HCT116 (cell line): Measurements from ENCODE around the gene SIPA1L3. TPM values are rescaled to one million over a fixed set of nuclear protein-coding genes. Genes with fewer than 3 reads are reported as not detected.

ENCODE experiments used
- ATAC-seq: fragments of 200-7000 bp; cut with Tn5 transposase; 2 replicates; pipeline ENCODE4 v1.9.1; 2020; ENCODE audit warnings: mild to moderate bottlenecking, moderate library complexity
- BruUV-seq: library from RNA; stranded (reverse); fragments of 400-500 nt; replicated peaks from 2 replicates; lab custom pipeline; 2021; lab: Mats Ljungman, UMichigan
- CTCF ChIA-PET: fragments of 300-600 bp; sonication (Branson Sonifier 250); formaldehyde crosslinking; loops from one replicate; lab custom pipeline; 2021; ENCODE audit warnings: antibody characterized with exemption; lab: Charles Lee
- POLR2A ChIA-PET: fragments of 300-600, 350-600 bp; sonication (Branson Sonifier 250); formaldehyde crosslinking; loops from one replicate; lab custom pipeline; 2021; ENCODE audit warnings: antibody characterized with exemption; lab: Charles Lee
- RAD21 ChIA-PET, 2 experiments: fragments of 300-600 bp; sonication (Branson Sonifier 250); formaldehyde crosslinking; loops; one replicate each; lab custom pipeline; 2023; ENCODE audit warnings: low total read pairs in 2 of 2; ENCODE audit not compliant: uncharacterized antibody in 2 of 2, unreplicated experiment in 2 of 2, low non-redundant PET in 1 of 2; lab: Charles Lee
- DNase-seq: peaks from one replicate; pipeline ENCODE4 v3.0.0-alpha.2; 2010; ENCODE audit warnings: low read depth, low spot score
- H2AFZ ChIP-seq: fragments of 200-600 bp; shearing (Covaris generic), sonication (generic); 2 replicates; pipeline ENCODE4 v1.6.1; 2017; ENCODE audit warnings: low read depth, mixed run types, mixed read lengths, antibody characterized with exemption, low read length; ENCODE audit not compliant: poor library complexity, severe bottlenecking
- H3K27ac ChIP-seq: 2 replicates; pipeline ENCODE4 v1.5.1; 2012; ENCODE audit warnings: low read depth, low read length
- H3K27me3 ChIP-seq: fragments of 200-600 bp; sonication (generic); 2 replicates; pipeline ENCODE4 v1.6.1; 2016; ENCODE audit warnings: mixed run types, low read length, mixed read lengths; ENCODE audit not compliant: insufficient read depth
- H3K36me3 ChIP-seq, 2 experiments: fragments of 200-500 bp in 1 of 2; fragments of 200-600 bp in 1 of 2; sonication (Bioruptor generic) in 1 of 2; sonication (generic) in 1 of 2; 2 replicates each; pipeline versions ENCODE4 v1.5.1 to v1.6.1; 2014 to 2016; ENCODE audit warnings: low read length in 2 of 2, inconsistent platforms in 1 of 2, mixed read lengths in 1 of 2, mixed run types in 1 of 2; ENCODE audit not compliant: insufficient read depth in 2 of 2, control insufficient read depth in 1 of 2
- H3K4me1 ChIP-seq, 2 experiments: fragments of 200-600 bp in 1 of 2; sonication (generic) in 1 of 2; 2 replicates each; pipeline versions ENCODE4 v1.5.1 to v1.6.1; 2012 to 2017; ENCODE audit warnings: low read length in 2 of 2, inconsistent platforms in 1 of 2, mild to moderate bottlenecking in 1 of 2, mixed read lengths in 1 of 2, mixed run types in 1 of 2, moderate library complexity in 1 of 2; ENCODE audit not compliant: insufficient read depth in 2 of 2, control insufficient read depth in 1 of 2
- H3K4me2 ChIP-seq: fragments of 200-600 bp; sonication (generic); 2 replicates; pipeline ENCODE4 v1.6.1; 2017; ENCODE audit warnings: mixed run types, low read length, mixed read lengths
- H3K4me3 ChIP-seq, 2 experiments: fragments of 200-600 bp in 1 of 2; sonication (generic) in 1 of 2; replicated peaks in 1 of 2; 2 replicates each; pipeline ENCODE4 v1.5.1; 2011 to 2016; ENCODE audit warnings: low read length in 2 of 2, control low read depth in 1 of 2, low read depth in 1 of 2, mild to moderate bottlenecking in 1 of 2, mixed read lengths in 1 of 2, mixed run types in 1 of 2
- H3K79me2 ChIP-seq: fragments of 200-600 bp; sonication (generic); 2 replicates; pipeline ENCODE4 v1.6.1; 2017; ENCODE audit warnings: mild to moderate bottlenecking, mixed run types, low read length, moderate library complexity, mixed read lengths; ENCODE audit not compliant: insufficient read depth
- H3K9ac ChIP-seq: fragments of 200-600 bp; sonication (generic); 2 replicates; pipeline ENCODE4 v1.6.1; 2016; ENCODE audit warnings: low read length, mixed read lengths
- H3K9me2 ChIP-seq: fragments of 200-600 bp; sonication (generic), shearing (Covaris generic); 2 replicates; pipeline ENCODE4 v1.6.1; 2017; ENCODE audit warnings: mixed run types, mild to moderate bottlenecking, moderate library complexity; ENCODE audit not compliant: insufficient read depth
- H3K9me3 ChIP-seq, 2 experiments: fragments of 200-500 bp in 1 of 2; fragments of 200-600 bp in 1 of 2; sonication (Bioruptor generic) in 1 of 2; sonication (generic) in 1 of 2; 2 replicates each; pipeline ENCODE4 v1.6.1; 2014 to 2017; ENCODE audit warnings: low read length in 2 of 2, mixed read lengths in 2 of 2, inconsistent platforms in 1 of 2, low read depth in 1 of 2, mild to moderate bottlenecking in 1 of 2, mixed run types in 1 of 2, moderate library complexity in 1 of 2; ENCODE audit not compliant: control insufficient read depth in 1 of 2, insufficient read depth in 1 of 2
- H4K20me1 ChIP-seq: fragments of 200-600 bp; sonication (generic), shearing (Covaris generic); 2 replicates; pipeline ENCODE4 v1.6.1; 2017; ENCODE audit warnings: mixed run types, mild to moderate bottlenecking, moderate library complexity; ENCODE audit not compliant: insufficient read depth
- ATF3 ChIP-seq: IDR thresholded peaks from 2 replicates; pipeline ENCODE4 v1.6.1; 2012
- CEBPB ChIP-seq: IDR thresholded peaks from 2 replicates; pipeline ENCODE4 v1.6.1; 2012; ENCODE audit warnings: low read depth
- ELF1 ChIP-seq: IDR thresholded peaks from 2 replicates; pipeline ENCODE4 v1.6.1; 2012; ENCODE audit warnings: low read depth, borderline replicate concordance
- EZH2 ChIP-seq: fragments of 200-600 bp; sonication (generic); IDR thresholded peaks from 2 replicates; pipeline ENCODE4 v1.6.1; 2017; ENCODE audit warnings: antibody characterized with exemption, mixed run types
- FOSL1 ChIP-seq: IDR thresholded peaks from 2 replicates; pipeline ENCODE4 v1.6.1; 2012; ENCODE audit warnings: low read depth
- JUND ChIP-seq: IDR thresholded peaks from 2 replicates; pipeline ENCODE4 v1.6.1; 2012
- MAX ChIP-seq: IDR thresholded peaks from 2 replicates; pipeline ENCODE4 v1.6.1; 2012
- SIN3A ChIP-seq: IDR thresholded peaks from 2 replicates; pipeline ENCODE4 v1.6.1; 2012; ENCODE audit warnings: low read depth
- SP1 ChIP-seq: IDR thresholded peaks from 2 replicates; pipeline ENCODE4 v1.6.1; 2012; ENCODE audit warnings: low read depth
- SRF ChIP-seq: IDR thresholded peaks from 2 replicates; pipeline ENCODE4 v1.6.1; 2012; ENCODE audit warnings: low read depth
- YY1 ChIP-seq: IDR thresholded peaks from 2 replicates; pipeline ENCODE4 v1.6.1; 2011; ENCODE audit warnings: low read length, low read depth, moderate library complexity, mild to moderate bottlenecking; ENCODE audit not compliant: insufficient replicate concordance; ENCODE audit errors: extremely low read depth
- ZBTB33 ChIP-seq: IDR thresholded peaks from 2 replicates; pipeline ENCODE4 v1.6.1; 2011; ENCODE audit warnings: mild to moderate bottlenecking, low read length, moderate library complexity; ENCODE audit not compliant: insufficient replicate concordance; ENCODE audit errors: extremely low read depth
- intact Hi-C: fragments of 100-400 bp; cut with micrococcal nuclease; formaldehyde crosslinking; loops from 2 replicates; pipeline ENCODE4 v1.10.0; 2022
- total RNA-seq: library from RNA; stranded (reverse); gene quantifications from one replicate; pipeline ENCODE4 v1.2.1, GENCODE V29; 2021; ENCODE audit not compliant: unreplicated experiment

Gene SIPA1L3
- total RNA-seq, 1 experiment from 2014 or later = 41.8 TPM

GRCh38 chr19:37926255-37926654 is 19.2 kb downstream of the SIPA1L3 start:
- H4K20me1 ChIP-seq = no peaks in the 10 kb centered on the region
- intact Hi-C loops = no loop called here
- RAD21 ChIA-PET = no interaction called here

More at GRCh38 chr19:37926255-37926654, 19.2 kb downstream of the SIPA1L3 start:
- TF ChIP-seq SRF (no peak), SIN3A (no peak), ZBTB33 (no peak), JUND (no peak), ATF3 (no peak), MAX (no peak), YY1 (no peak), SP1 (no peak), CEBPB (no peak), EZH2 (no peak), ELF1 (no peak), FOSL1 (no peak)
- ChIA-PET CTCF (no interaction called here), POLR2A (no interaction called here)
- H3K27ac ChIP-seq = no peak overlapping the region
- no peaks in the 10 kb centered on the region for H3K9me2 ChIP-seq
- H3K9me3 ChIP-seq = no peaks in the 10 kb centered on the region
- no peak for DNase-seq
- H3K4me1 ChIP-seq = peaks cover 31 to 49% of the 10 kb centered on the region in 2 experiments
- H3K4me3 ChIP-seq = no peak overlapping the region
- H2AFZ ChIP-seq = no peak overlapping the region
- H3K36me3 ChIP-seq = no peaks in the 10 kb centered on the region; a peak in 1 of 4 replicates
- peaks cover 70% of the 10 kb centered on the region for H3K79me2 ChIP-seq
- no peak for ATAC-seq
- H3K4me2 ChIP-seq = no peak overlapping the region
- H3K27me3 ChIP-seq = no peaks in the 10 kb centered on the region
- H3K9ac ChIP-seq = no peak overlapping the region
- no TSS peak for BruUV-seq
